ENCODE measurements around the gene NR4A2. TPM values are rescaled to one million over a fixed set of nuclear protein-coding genes. Genes with fewer than 3 reads are reported as not detected.

The NR4A2 gene
- total and polyA plus RNA-seq, 11 donors = 0.63 to 14.2 (median 1.3) TPM

GRCh38 chr2:156329031-156329926 is 3.2 kb downstream of the NR4A2 start:
- no peak for TF ChIP-seq CTCF (IDR thresholded peaks at IDR 0.05)
- no peak for TF ChIP-seq POLR2A (IDR thresholded peaks at IDR 0.05)
- 17 to 40% (median 37%) methylated on average over 40 to 64 of the region's 64 CpGs for WGBS, 4 donors
- H3K4me1 ChIP-seq = peaks cover 0 to 25% (median 4%) of the 10 kb centered on the region in 12 donors
- intact Hi-C loops (cut with DNase I) = no loop called here
- no peak overlapping the region for H3K27ac ChIP-seq
- ATAC-seq (no peak), DNase-seq (peak in 2 of 5 donors; percentile 27 to 60)
- peak overlapping the region in 2 of 12 donors; percentile 10 to 38 for H3K4me3 ChIP-seq
- H3K27me3 ChIP-seq = peaks cover 0 to 59% (median 26%) of the 10 kb centered on the region in 9 donors
- H3K9me3 ChIP-seq = no peaks in the 10 kb centered on the region
- peaks cover 0 to 10% (median 0%) of the 10 kb centered on the region in 9 donors for H3K36me3 ChIP-seq

- H3K36me3 ChIP-seq = peaks cover 0 to 10% (median 0%) of the 10 kb centered on the region in 9 donors
- intact Hi-C loops (cut with DNase I) = no loop called here
- 59 to 76% (median 72%) methylated on average over 38 of the region's 38 CpGs for WGBS, 4 donors
- no peak overlapping the region for H3K27ac ChIP-seq
- H3K9me3 ChIP-seq = no peaks in the 10 kb centered on the region
- H3K27me3 ChIP-seq = peaks cover 0 to 71% (median 37%) of the 10 kb centered on the region in 9 donors
- H3K4me3 ChIP-seq = no peak overlapping the region
- ATAC-seq (no peak), DNase-seq (no peak)
- TF ChIP-seq CTCF (IDR thresholded peaks at IDR 0.05) (no peak), POLR2A (IDR thresholded peaks at IDR 0.05) (no peak)
- H3K4me1 ChIP-seq = peaks cover 0 to 22% (median 4%) of the 10 kb centered on the region in 12 donors
These were observed 4.5 kb downstream of the NR4A2 start for GRCh38 chr2:156327835-156328695.

DNA sequence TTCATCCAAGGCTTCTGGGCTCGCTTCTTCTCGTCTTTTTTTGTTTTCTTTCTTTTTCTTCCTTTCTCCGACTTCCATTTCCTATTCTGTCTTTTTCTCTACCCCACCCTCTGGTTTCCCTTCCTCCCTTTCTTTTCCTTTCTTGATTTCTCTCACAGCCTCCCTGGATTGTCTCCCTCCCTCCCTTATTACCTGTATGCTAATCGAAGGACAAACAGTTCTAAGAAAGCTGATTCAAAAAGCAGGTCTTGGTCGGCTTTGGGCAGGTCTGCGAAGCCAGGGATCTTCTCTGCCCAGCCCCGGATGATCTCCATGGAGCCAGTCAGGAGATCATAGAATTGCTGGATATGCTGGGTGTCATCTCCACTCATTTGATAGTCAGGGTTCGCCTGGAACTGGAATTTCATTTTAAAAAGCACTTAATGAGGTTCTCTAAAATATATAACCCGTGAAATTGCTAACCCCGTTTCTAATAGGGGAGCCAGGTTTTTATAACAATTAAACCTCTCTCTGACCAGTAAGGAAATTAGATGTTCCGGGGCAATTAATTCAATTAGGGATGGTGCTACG is 5.9 kb downstream of the NR4A2 start:
- 43 to 68% (median 67%) methylated on average over 12 of the region's 12 CpGs for WGBS, 4 donors
- peaks cover 0 to 29% (median 11%) of the 10 kb centered on the region in 12 donors for H3K4me1 ChIP-seq
- H3K36me3 ChIP-seq = peaks cover 0 to 10% (median 0%) of the 10 kb centered on the region in 9 donors
- no peak for ATAC-seq
- no peak for DNase-seq
- TF ChIP-seq CTCF (IDR thresholded peaks at IDR 0.05) (no peak), POLR2A (IDR thresholded peaks at IDR 0.05) (no peak)
- no peaks in the 10 kb centered on the region for H3K9me3 ChIP-seq
- intact Hi-C loops (cut with DNase I) = no loop called here
- H3K27me3 ChIP-seq = peaks cover 4 to 86% (median 52%) of the 10 kb centered on the region in 9 donors
- no peak overlapping the region for H3K4me3 ChIP-seq
- no peak overlapping the region for H3K27ac ChIP-seq

Measured in heart left ventricle (tissue), 16 donors.